DMS153 treated with DMSO at 0.1 percent for 48 hours (cell line): ENCODE results near the gene MTF1.
A peak's percentile ranks its signal among the peaks of the same experiment; 100 is the strongest.

ENCODE experiments used
- DNase-seq: peaks from one replicate; lab custom pipeline; 2025; ENCODE audit not compliant: unreplicated experiment; lab: John Stamatoyannopoulos, UW

Gene MTF1

DNA sequence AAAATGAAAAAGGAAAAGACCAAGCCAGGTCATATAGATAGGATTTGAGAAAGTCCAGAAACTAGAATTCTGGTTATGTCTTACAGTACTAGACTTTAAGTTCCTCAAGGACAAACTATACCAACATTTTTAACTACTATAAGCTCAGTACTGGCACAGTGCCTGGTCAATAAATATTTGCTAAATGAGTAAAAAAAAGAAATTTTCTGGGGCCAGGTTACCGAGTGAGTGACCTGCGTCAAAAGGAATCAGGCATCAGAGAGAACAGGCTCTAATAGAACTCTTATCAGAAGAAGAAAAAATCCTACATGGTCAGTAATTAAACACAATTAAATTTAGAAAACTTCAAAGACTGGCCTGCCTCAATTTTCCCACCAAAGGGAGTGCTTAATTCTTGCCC, 27.6 kb downstream of the MTF1 start:
- DNase-seq, result no peak

DNA sequence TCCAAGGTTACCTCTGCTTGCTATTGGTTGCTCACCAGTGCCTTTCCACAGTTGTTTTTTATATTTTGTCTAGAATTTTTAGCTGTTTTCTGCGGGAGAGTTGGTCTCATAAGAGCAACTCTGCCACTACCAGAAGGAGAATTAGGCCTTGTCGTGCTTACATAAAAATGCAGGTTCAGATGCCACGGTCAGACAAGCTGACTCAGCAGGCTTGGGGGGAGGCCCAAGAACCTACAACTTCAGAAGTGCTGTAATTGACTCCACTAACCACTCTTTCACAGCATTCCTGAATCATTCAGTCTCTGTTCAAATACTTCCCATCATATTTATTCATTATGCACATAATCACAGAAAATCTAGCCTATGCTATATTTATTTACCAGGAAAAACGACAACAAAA, 28.3 kb downstream of the MTF1 start:
- DNase-seq, result no peak

DNA sequence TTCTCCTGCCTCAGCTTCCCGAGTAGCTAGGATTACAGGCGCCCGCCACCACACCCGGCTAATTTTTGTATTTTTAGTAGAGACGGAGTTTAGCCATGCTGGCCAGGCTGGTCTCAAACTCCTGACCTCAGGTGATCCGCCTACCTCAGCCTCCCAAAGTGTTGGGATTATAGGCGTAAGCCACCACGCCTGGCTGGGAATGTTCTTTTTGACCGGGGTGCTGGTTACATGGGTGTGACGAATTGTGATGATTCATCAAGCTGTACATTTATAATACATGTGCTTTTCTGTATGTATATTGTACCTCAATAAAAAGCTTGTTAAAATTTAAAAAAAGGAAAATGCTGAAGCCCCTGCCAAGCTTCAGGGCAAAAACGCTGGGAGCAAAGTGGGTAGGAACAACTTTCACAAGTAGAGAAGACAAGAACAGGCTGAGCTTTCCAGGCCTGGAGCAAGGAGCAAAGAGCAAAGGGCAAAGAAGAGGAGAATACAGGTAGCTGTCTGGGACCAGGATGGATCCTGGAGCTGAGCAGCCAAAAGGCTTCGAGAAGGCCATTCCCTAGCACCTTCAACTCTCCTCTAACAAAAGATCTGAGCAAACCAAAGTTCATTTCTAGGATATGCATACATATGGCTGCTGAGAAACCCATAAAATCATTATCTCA, 30.9 kb downstream of the MTF1 start:
- DNase-seq, result no peak

DNA sequence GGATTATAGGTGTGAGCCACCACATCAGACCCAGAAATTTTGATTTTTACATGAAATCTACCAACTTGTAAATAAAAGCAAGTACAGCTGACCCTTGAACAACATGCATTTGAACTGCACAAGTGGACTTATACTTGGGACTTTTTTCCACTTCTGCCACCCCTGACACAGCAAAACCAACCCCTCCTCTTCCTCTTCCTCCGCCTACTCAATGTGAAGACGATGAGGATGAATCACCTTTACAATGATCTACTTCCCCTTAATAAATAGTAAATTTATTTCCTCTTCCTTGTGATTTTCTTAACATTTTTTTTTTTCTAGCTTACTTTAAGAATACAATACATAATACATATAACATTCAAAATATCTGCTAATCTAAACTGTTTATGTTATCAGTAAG, 33.9 kb downstream of the MTF1 start:
- DNase-seq, result no peak

DNA sequence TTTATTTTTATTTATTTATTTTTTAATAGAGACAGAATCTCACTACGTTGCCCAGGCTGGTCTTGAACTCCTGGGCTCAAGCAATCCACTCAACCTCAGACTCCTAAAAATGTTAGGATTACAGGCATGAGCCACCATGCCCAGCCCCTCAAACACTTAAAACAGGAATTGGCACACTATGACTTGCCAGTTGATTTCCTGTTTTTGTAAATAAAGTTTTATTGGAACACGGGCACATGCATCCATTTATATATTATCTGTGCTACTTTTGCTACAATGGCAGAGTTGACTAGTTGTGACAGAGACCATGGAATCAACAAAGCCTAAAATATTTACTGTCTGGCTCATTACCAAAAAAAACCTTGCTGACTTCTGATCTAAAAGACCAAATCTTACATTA, 35.4 kb downstream of the MTF1 start:
- no peak for DNase-seq

DNA sequence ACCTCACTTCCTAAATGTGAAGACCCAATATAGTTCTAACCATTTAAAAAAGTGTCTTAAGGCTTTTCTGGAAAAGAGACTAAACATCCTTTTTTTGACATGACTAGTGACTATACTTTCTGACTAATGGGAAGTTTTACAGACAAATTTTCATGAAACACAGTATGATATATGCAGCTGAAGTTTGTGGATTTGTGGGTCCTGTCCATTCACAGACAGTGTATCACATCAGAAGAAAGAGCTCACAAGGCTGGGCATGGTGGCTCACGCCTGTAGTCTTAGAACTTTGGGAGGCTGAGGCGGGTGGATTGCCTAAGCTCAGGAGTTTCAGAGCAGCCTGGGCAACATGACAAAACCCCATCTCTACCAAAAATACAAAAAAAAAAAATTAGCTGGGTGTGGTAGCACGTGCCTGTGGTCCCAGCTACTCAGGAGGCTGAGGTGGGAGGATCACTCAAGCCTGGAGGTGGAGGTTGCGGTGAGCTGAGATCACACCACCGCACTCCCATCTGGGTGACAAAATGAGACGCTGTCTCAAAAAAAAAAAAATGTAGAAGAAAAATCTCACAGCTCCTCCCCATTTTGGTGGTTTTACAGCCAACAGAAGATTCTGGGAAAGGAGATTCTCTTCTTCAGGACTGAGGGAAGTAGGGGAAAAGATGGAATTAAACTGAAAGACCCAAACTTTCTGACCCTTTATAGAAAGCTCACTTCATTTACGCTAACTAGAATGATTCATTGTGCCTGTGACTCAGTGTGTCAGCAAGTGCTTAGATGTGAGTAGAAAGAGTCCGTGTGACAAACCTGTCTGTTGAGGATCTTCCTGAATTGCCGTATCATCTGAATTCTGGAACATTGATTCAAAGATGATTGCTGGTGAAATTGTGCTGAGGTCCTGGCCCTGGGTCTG, 36.2 kb downstream of the MTF1 start:
- no peak for DNase-seq

DNA sequence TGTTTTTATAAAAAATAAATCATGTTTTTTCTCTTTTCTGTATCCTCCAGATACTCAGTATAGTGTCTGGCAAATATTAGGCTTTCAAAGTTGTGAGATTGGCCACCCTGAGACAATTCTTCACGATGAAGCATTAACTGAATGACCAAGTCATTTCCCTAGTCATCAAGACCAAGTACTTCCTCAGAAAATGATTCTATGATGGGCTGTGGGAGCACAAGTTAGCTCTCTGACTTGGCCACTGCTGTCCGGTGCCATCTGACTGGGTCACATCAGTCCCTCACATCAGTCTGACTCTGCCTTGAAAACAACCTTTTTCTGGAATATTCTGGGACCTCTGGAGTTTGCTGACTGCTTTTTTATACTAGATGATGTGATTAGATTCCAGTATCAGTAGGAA, 37.9 kb downstream of the MTF1 start:
- DNase-seq, result no peak

DNA sequence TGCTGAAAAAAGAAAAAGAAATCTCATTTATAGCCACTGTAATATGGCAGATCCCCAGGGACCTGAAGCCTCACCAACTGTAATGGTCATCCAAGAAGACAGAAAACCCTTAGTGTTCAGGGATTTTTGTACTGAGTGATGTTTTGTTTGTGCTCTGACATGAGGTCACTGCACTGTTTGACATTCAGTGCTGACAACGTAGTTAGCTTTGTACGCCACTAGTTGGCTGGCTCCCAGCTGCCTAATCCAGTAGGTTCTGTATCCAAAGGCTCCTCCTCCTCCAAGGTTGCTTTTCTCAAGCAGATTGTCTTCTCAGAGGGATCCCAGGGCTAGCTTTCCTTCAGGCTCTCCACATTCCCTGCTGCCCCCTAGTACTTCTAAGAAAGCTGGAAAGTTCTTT, 41.9 kb downstream of the MTF1 start:
- no peak for DNase-seq

DNA sequence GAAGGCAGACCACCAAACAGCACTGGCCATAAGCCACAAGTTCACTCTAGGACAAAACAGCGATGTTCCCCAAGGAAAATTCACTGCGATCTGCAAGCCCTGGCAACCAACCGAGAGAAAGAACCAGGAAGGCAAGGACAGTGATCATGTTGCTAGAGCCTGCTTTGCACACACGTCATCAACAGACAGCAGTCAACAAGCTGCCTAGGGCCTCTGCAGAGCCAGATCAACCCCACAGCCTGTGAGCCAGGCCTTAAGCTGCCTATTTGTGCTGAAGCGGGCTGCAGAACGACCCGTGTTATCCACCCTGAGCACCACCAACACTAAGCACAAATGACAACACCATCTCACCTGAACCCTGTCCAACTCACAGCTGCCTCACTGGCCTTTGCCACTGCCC, 45.1 kb downstream of the MTF1 start:
- no peak for DNase-seq

DNA sequence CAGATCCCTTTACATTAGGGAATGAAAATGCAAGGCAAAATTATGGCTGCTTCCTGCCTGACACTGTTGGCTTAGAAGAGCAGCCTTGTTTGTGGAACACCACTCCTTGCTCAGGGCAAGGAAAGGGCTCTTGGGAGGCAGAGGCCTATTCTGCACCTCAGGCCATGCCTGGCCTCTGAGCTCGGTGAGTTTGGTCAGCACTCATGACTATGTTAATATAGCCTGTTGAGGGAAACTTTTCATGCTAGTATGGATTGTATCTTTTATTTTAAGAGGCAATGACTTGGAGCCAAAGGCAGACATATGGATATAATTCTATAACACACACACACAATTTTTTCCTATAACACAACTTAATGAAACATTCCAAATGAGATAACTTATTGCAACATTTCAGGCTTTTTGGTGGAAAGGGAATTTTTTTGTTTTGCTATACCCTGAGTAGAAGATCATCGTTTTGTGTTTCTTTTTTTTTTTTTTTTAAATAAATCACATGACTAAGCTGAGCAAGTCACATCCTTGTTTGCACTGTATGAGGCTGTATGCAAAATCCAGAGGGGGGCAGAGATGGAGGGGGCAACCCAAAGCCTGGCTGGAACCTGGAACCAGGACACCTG, 45.8 kb downstream of the MTF1 start:
- no peak for DNase-seq

DNA sequence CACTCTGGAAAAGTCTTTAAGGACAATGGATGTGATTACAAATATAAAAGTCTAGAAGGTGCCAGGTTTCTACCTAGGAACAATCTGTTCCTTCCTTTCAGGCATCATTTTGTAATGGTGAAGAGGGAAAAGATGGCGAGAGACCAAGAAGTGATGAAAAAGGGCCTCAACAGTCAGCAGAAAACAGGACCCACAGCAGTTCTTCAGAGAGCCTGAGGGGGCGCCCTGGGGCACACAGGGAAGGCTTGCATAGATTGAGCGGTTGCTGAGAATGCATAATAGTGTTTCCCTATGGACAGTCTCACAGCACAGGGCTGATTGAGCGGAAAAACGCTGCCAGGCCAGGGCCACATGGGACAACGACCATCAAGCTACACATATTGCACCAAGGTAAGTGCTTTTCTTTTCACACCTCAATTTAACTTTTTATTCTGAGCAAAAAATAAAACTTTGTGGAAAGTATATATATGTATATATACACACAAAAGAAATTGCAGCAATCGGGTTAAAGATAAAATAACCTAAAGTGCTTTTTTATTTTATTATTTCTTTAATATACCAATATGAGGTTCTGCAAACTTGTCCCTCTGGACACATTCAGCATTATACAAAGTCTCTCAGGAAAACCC, 48.3 kb downstream of the MTF1 start:
- DNase-seq, result peak; percentile 85

DNA sequence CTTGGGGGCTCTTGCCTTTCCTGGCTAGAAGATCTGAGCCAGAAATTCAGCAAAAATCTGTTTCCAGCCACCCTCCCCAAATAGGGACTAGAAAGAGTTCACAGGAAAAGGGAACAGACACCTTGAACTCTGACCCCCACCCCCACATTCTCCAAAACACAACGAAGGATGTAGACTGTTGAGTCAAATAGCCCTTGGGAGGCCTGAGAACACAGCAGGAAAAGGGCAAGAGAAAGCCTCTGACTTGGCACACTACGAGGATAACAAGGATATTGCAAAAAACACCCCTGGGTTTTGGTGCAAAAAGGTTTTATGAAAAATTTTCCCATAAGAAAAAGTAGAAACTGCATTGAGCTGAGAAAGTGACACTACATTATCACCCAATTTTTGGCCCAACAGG, 49.5 kb downstream of the MTF1 start:
- DNase-seq, result no peak

DNA sequence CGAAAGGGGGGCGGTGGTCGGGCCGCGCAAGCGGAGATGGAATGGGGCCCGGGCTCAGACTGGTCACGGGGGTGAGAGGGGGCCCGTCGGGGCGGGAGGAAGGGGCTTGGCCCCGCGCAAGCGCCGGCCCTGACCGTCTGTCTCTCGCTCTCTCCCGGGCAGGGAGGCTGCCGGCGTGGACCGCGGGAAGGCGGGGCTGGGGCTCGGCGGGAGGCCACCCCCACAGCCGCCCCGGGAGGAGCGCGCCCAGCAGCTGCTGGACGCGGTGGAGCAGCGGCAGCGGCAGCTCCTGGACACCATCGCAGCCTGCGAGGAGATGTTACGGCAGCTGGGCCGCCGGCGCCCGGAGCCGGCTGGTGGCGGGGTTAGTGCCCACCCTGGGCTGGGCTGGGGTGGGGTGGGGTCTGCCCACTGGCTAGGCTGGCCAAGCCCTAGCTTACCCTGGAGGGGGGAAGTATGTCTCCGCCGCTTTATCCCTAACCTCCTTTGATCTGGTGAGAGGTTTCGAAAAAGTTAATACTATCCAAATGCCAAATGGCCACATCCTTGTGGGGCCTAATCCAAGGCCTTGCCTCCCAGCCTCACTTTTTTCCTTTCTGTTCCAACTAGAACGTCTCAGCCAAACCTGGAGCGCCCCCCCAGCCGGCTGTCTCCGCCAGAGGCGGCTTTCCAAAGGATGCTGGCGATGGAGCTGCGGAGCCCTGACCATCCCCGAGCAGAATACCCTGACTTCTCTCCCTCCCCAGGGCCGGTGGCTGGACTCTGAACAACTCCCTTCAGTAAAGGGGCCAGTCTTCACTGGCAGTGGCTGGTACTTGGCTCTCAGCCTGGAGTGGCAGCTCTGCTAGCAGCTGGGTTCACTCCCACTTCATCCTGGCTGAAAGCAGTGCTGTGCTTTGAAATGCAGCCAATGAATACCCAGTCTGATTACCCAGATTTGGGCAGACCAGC, 50.7 kb downstream of the MTF1 start:
- DNase-seq, result peak; percentile 63

DNA sequence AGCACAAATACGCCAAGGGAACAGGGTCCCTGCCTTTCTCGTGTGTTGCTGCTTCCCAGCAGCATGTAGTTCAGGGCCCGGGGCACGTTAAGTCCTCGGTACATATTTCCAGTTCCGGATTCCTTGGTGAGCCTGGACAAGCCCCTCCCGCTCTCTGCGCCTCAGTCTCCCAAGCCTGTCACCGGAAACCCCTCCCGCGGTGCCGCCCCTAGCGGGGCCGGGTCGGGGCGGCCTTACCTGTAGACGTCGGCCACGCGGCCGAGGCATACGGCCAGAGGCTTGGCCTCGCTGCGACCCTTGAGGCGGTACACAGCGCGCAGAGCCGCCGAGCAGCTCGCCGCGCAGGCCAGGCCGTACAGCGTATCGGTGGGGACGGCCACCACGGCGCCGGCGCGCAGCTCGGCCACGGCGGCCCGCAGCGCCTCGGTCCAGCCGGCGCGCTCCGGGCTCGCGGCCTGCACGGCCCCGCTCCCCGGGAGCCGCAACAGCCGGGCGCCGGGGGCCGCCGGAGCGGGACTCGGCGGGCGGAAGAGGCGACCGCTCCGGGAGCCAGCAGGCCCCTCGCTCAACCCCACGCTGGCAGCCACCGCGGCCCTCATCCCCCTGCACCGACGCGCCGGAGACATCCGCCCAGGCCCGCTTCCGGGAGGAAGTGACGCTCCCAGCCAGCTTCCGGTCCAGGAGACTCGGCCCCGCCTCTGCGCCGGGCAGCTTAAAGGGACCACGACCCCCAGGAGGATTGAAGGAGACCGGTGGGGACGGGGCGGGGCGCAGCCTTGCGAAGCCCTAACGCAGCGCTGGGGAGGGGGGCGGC, 51.6 kb downstream of the MTF1 start, which contains the start of the genes C1orf122 and YRDC:
Gene C1orf122, plus strand, starts transcription at position 236 of the 814 bp plus-strand sequence. CDS start 615 bp downstream, outside the sequence.
Gene YRDC, minus strand, starts transcription at position 654 of the 814 bp plus-strand sequence. Its CDS starts 28 bp downstream, at position 626.
- peak; percentile 82 for DNase-seq

DNA sequence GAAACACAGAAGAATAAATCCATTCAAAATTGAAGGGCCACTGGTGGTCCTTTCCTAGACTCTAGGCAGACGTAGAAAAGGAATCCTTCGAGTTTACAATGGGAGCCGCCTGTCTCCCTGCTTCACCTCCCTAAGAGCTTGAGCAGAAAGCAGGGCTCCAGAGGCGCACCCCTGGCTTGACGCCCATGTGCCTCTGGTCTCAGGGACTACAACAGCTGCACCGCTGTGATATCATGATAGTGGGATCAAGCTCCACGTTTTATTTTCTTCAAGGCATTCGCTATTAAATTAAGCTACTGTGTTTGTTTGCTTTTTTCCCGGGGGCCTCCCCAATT, 52.2 kb downstream of the MTF1 start:
- no peak for DNase-seq

DNA sequence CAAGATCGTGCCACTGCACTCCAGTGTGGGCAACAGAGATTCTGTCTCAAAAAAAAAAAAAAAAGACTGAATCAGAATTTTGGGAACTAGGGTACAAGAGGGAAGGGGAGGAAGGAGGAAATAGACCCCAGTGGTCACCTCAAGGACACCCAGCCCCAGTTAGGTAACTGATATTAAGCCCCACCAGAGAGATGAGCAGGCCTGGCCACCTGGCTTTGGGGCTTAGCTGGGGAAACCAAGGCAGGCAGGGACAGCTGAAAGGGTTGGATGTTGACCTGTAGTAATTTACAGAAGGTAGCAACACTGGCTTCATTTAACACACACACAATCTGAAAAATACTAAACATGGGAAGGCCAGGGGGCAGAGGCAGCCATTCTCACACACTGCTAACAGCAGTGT, 57.0 kb downstream of the MTF1 start:
- DNase-seq, result no peak

DNA sequence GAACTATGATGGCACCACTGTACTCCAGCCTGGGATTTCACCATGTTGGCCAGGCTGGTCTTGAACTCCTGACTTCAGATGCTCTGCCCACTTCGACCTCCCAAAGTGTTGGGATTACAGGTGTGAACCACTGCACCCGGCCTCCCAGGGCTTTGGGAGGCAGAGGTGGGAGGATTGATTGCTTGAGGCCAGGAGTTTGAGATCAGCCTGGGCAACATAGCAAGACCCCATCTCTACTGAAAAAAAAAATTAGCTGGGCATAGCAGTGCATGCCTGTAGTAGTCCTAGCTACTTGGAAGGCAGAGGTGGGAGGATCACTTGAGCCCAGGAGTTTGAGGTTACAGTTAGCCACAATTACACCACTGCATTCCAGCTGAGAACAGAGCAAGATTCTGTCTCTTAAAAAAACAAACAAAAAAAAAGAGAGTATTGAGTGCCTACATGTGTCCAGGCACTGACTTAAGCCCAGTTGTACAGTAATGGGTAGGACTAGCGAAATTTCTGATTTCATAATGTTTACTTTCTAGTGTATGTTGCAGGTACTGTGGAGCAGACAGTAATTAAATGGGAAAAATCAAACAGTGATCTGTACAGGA, 61.5 kb downstream of the MTF1 start:
- no peak for DNase-seq

DNA sequence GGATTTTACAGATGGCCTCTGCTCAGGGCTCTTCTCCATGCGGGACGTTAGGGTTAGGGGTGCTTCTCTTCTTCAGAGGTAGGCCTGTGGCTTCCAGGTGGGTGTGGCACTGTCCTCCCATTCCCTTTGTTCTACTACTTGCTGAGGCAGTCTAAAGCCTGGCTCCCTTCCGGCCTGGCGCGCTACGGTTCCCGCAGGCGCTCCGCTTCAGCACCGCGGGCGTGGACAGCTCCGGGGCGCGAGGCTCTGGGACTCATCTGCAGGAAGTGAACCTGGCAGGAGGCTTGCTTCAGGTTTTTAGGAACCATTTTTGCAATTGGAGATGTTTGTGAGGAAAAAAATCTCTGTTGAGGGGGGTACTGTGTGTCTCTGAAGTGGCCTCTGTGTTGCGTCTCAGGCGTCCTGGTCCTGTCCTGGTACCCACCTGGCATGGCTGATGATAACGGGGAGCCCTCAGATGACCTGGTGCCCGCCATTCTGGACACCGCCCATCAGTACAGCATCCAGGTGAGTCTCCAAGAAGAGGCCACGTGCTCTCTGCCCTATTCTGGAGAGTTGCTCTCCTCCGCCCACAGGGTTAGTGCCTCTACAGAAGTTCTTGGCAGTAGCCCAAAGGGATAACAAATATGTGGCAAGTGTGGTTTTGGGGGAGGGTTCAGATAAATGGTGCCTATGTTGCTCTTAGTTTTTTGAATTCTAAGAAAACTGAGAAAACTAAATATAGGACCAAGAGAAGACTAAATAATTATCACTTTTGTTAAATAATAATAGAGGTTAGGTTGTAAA, 63.9 kb downstream of the MTF1 start:
- peak; percentile 36 for DNase-seq
